Esophagus squamous epithelium (tissue), 4 donors: Measurements from ENCODE around the gene RPEL1.

Experiments used
- CTCF ChIP-seq, 6 experiments: fragments of 450-650 bp in 4 of 6; fragments of 200-600 bp in 2 of 6; sonication (generic) in 2 of 6; IDR thresholded peaks; one replicate each; pipeline ENCODE4 v1.5.1; 2016 to 2019; ENCODE audit warnings: antibody characterized with exemption in 6 of 6, mild to moderate bottlenecking in 4 of 6, moderate library complexity in 4 of 6
- POLR2A ChIP-seq, 4 donors: fragments of 450-650 bp; IDR thresholded peaks; one replicate each; pipeline ENCODE4 v1.6.1; 2017; ENCODE audit warnings: antibody characterized with exemption in 4 of 4, mild to moderate bottlenecking in 4 of 4, moderate library complexity in 3 of 4

- no peak for TF ChIP-seq CTCF (IDR thresholded peaks at IDR 0.05)
- no peak for TF ChIP-seq POLR2A (IDR thresholded peaks at IDR 0.05)
Observed at GRCh38 chr10:103276251-103276895, 30.7 kb downstream of the RPEL1 start.
